SH-SY5Y (cell line): Measurements from ENCODE around the gene CASP3.

Experiments
- GATA2 ChIP-seq: IDR thresholded peaks from 2 replicates; pipeline ENCODE4 v1.6.1; 2011; ENCODE audit warnings: mild to moderate bottlenecking, low read depth, low read length
- GATA3 ChIP-seq: IDR thresholded peaks from 2 replicates; pipeline ENCODE4 v1.6.1; 2011; ENCODE audit warnings: low read depth, mild to moderate bottlenecking, low read length, moderate library complexity

Gene CASP3

DNA sequence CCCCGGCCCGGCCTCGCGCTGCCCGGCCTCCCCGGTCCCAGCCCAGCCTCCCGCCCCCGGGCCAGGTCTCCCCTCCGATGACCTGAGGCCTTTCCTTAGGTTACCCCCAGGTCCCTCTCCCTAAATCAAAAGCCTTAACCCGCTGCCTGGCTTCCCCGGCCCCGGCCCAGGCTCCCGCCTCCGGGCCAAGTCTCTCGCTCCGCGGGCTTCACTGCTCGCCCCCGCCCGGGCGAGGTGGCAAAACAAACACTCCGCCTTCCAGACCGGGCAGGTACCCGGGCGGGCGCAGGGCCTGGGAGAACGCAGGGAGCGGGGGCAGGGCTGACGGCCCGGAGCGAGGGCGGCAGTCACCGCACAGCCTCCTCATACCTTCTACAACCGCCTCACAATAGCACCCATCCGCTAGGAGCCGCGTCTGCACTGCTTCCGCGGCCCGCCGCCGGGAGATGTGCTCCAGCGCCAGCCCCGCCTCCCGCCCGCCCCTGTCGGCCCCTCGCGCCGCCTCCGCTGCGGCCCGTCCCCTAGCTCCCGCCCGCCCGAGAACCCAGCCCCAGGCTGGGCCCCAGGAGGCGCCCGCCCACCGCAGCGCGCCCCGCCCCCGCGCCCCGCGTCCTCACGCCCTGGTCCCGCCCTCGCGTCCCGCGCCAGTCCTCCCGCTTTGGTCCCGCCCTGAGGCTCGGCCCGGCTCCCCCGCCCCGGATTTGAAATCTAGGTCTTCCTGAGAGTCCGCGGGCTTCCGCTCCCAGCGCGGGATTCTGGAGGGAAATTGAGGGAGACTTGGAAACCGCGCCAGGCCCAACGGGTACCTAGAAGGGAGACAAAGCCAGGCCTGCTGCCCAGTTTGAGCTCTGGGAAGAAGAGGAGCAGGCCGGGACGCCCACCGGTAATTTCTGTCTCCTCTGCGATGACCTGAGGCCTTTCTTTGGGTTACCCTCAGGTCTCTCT lies at the start of gene CASP3, which contains the start of gene PRIMPOL:
CASP3 (minus strand) TSS at position 422 of the 945 bp plus-strand sequence. CDS start 10,994 bp downstream, outside the sequence.
PRIMPOL (plus strand) TSS at position 713 of the 945 bp plus-strand sequence. CDS start 7,403 bp downstream, outside the sequence.
- TF ChIP-seq GATA3 (no peak), GATA2 (no peak)

DNA sequence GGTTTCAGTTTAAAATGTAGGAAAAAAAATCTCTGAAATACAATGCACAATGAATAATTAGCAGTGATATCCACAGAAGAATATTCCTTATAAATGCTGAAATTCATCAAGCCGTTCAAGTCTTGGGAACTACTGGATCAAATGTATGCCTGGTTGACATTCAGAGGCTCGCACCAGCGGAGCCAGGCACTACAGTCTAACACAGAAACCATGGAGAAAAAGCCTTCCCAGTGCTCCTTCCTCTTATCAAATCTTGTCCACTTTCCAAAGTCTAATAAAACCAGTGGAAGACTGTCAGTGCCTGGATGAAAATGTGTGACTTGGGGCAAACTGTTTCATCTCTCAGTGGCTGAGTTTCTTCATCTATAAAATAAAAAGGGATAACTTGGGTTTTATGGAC lies 48.7 kb upstream of the CASP3 start:
- TF ChIP-seq GATA2 = no peak
- no peak for TF ChIP-seq GATA3

DNA sequence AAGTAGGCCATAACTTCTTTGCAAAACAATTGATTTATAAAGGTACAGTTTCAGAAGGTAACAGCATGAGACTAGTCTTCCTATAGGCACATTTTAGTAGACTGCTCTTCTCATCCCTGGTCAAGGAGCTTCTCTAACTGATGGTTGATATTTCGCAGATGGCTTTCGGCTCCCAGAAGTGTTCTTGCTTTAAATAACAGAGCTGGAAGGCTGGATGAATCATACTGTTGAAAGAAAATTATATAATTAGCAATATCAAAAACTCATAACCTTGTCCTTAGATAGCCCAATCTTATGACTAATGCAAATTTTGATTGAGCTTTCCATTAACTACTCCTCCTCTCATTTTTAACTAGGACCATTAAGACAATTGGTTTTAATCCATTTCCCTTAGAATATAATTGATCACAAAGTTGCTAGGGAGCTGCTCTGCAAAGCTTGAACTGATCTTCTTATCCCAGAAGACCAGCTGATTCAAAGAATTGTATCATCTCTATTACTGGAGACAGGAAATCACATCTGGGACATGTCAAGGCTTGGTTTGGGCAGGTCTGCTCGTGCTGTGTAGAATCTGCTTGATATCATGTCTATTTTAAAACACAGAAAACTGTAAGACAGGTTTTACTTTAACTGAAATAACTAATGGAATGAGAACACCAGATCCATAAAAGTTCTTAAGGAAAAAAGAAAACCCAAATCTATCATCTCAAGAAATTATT lies 46.1 kb upstream of the CASP3 start:
- TF ChIP-seq GATA2 (no peak), GATA3 (no peak)

DNA sequence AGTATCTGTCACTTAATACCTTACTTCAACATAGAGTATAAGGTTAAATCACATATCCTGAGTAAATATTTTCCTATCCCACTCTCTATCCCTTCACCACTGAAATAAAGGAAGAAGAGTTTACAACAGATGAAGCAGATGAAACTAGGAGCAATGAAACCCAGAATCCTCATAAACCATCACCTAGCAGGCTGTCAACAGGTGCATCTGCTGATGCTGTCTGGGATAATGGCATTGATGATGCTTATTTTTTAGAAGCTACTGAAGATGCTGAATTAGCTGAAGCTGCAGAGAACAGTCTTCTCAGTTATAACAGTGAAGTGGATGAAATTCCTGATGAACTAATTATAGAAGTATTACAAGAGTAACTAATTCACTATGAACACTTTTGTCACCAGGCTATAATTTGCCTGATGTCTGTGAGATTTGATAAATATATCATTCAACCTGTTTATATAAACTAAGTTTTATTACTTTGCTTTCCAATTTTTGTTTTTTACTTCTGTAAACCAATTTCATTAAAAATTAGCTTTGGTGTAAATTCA lies 45.2 kb upstream of the CASP3 start:
- no peak for TF ChIP-seq GATA2
- no peak for TF ChIP-seq GATA3

DNA sequence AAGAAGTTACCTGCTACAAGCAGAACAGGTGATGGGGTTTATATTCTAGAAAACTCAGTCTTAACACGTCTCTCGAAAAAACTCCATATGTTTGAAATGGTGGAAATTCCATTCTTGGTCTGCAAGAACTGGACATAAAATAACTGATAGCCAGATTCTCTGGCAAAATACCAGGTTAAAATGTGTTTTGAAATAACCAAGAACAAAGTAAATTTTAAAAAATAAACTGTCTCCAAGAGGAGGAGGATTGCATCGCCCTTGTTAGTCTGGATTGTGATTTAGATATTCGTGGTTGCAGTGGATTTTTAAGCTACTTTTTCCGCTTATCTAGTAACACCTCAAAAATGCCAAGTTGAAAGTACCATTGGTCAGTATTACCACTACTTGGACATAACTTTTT lies 43.8 kb upstream of the CASP3 start:
- TF ChIP-seq GATA3 (no peak), GATA2 (no peak)

DNA sequence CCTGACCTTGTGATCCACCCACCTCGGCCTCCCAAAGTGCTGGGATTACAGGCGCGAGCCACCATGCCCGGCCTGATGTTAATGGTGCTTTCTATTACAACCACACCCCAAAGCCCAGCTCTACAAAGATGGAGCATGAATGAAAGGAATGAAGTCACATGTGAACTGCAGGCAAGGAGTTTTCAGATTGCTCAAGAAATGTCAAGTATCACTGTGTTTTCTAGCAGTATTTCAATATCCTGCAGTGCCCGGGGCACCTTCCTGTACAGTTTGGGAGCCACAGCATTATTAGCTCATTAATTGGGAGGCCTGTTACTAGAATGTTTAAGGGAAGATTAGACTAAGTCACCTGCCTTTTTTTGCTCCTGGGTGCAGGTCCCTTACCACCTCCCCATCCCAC lies 40.4 kb upstream of the CASP3 start:
- TF ChIP-seq GATA3 (no peak), GATA2 (no peak)

DNA sequence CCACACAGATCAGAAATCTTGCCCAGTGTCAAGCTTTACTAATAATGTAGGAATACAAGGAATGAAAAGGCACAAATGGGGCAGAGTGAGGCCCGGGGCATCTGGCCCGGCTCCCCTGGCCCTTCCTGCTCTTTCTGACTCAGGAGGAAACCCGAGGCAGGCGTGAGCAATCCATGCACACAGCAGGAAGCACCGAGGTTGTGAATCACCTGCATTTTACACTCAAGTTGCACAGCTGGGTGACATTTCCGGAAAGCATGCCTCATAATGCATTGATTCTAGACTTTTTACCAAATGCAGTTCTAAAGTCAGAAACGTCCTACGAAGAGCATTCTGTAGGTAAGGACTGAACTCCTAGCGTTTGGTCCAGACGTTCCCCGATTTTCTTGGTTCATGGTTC lies 39.2 kb upstream of the CASP3 start:
- TF ChIP-seq GATA2 = no peak
- TF ChIP-seq GATA3 = no peak

DNA sequence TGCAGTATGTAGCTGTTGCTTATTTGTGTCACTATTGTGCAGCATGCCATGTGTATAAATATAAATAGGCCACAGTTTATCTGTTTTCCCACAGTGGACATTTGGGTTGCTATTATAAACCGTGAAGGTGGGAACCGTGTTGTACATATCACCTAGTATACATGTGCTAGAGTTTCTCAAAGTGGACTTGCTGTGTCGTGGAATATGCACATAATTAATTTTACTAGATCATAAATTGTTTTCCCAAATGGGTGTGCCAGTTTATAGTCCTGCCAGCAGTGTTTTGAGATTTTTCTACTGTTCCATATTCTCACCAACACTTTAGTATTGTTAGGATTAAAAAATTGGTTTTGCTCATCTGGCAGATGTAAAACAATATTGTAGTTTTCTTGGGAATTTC lies 38.8 kb upstream of the CASP3 start:
- no peak for TF ChIP-seq GATA2
- TF ChIP-seq GATA3 = no peak

DNA sequence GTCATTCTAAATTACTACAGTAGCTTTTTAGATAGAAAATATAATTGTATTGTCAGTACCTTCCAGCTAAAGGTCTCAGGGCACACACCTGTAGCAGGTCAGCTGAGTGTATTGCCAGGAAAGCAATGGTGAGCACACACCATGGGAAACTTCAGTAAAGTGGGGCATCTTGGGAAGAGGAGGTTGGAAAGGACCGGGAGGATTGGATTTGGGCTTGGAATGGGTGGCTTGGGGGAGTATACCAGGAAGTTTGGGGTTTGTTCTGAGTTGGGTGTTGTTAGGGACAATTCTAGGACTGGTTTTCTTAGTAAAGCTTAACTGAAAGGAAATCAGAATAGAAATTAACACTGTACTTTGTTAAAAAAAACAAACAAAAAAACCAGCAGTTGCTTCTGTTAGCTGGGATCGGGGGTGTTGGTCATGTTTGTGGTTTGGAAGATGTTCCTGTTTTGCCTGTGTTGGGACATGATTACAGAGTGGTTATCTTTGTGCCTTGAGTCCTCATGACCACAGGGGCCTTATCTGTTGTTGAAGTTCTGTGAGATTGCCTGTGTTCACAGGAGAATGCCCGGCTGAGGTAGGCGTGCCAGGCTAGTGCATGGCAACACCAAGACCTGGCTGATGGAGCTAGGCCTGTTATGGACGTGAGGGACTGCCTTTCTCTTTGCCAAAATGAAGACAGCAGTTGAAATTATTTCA lies 35.4 kb upstream of the CASP3 start:
- TF ChIP-seq GATA3 = no peak
- no peak for TF ChIP-seq GATA2

DNA sequence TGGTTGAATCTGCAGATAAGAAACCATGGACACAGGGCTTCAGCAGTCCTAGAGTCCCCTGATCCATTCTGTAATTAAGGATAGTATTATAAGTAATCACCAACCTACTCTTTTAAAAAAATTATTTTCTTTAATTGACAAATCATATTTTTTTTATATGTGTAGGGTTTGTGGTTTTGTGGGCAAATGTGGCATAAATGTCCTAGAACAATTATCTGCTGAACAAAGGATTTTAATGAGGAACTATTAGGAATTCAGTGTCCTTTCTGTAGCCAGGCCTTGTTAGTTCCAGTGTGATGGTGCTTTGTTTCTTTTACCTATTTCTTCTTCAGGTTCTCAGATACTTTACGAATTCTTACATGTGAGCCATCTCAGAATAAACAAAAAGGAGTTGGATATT lies 32.7 kb upstream of the CASP3 start:
- TF ChIP-seq GATA2 (no peak), GATA3 (no peak)

DNA sequence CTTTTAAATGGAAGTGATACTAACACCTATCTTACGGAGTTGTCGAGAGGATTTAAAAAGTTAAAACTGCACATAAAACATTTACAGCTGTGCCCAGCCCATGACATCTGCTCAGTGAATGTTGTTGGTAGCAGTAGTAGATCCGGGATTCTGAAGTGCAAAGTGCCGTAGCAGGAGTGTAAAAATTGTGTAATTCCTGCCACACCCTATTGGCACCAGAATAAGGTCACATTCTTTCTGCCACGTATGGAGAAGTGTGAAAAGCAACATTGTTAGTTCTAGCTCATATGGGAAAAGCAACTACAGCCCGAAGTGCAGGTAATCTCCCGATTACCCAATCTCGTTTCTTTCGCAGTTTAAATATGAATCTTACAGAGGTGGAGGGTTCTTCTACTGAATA lies 31.5 kb upstream of the CASP3 start:
- TF ChIP-seq GATA3 (no peak), GATA2 (no peak)

DNA sequence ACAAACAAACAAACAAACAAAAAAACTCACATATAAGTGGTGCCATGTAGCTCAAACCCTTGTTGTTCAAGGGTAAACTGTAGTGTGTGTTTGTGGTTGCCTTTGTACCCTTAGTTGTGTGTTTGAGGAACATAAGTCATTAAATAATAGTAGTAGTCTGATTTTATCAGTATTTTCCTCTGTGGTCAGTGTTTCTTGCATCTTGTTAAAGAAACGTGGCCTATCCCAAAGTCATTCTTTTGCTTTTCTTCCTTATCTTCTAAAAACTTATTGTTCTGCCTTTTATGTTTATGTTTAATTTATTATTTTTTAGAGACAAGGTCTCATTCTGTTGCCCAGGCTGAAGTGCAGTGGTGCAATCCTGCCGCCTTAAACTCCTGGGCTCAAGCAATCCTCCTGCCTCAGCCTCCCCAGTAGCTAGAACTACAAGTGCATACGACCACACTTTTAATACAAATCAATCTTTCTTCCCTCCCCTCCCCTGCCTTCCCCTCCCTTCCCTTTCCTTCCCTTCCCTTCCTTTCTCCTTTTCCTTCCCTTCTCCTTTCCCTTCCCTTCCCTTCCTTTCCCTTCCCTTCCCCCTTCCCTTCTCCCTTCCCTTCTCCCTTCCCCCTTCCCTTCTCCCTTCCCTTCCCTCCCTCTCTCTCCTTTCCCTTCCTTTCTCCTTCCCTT lies 26.7 kb upstream of the CASP3 start:
- TF ChIP-seq GATA3 = no peak
- TF ChIP-seq GATA2 = no peak

DNA sequence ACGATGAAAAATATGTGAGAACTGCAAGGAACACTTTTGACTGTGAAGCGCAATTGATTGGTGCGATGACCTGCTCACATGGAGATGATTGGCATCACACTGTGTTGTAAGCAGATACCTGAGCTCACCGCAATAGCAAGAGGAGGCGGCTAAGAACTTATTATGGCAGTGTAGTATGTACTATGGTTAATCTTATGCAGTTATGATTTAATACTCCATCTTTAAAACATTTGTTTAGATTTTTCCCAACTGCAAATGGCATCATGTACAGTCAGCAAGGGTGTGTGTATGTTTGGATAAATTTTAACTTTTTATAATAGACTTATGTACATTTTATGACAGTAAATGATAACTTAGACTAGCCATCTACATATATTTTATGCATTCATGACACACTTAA lies 25.8 kb upstream of the CASP3 start:
- TF ChIP-seq GATA2 (no peak), GATA3 (no peak)
